NT2/D1 (cell line): ENCODE data around the gene IL4.

ENCODE experiments used
- SUZ12 ChIP-seq: IDR thresholded peaks from 2 replicates; pipeline ENCODE4 v1.6.1; 2011; ENCODE audit not compliant: insufficient read length, insufficient read depth; ENCODE audit errors: extremely low read depth
- YY1 ChIP-seq: IDR thresholded peaks from 2 replicates; pipeline ENCODE4 v1.6.1; 2011; ENCODE audit not compliant: insufficient read length, insufficient read depth
- ZNF274 ChIP-seq: IDR thresholded peaks from 2 replicates; pipeline ENCODE4 v1.6.1; 2011; ENCODE audit warnings: mild to moderate bottlenecking, low read depth, low read length

DNA sequence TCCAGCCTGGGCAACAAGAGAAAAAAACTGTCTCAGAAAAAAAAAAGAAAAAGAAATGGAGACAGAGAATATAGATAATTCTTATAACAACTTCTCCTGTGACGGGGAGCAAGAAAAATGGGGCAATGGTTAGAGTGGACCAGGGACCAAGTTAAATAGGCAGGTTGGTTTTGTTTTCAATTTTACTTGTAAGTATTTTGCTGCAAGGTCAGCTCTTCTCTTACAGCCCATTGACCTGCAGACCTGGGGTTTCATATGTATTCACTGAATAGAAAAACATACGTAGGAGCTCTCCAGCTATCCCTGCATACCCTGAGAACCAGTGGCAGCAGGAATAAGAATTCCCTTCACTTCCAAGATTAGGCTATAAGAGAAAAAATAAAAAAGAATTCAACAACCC lies 45.0 kb upstream of the IL4 start:
- TF ChIP-seq ZNF274 (no peak), SUZ12 (no peak), YY1 (no peak)
